ENCODE data around the gene ARMH2.

DNA sequence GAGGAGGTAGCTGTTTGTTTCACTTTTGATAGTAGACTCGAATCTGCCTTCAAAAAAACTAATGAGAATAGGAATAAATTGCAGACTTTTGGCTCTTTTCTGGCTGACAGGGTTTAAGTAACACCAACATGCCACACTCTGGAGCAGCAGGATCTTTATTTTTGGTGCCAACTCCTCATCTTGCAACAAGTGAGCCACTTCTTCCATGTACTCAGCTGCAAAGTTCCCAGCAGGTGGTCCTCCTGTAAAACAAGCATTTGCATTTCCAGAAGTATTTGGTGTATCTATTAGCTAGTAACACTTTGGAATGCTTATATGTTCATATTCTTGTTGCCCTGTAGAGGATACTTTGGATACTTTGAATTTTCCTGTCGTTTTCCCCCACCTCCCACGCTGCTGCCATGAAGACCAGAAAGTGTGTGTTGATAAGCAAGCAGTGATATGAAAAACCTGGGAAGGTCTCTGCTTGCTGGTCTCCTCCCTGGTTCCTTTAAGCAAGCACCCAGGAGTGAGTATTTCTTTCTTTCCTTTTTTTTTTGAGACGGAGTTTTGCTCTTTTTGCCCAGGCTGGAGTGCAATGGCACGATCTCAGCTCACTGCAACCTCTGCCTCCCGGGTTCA, 1.0 kb downstream of the ARMH2 start:
- TF ChIP-seq, protein P1, sequence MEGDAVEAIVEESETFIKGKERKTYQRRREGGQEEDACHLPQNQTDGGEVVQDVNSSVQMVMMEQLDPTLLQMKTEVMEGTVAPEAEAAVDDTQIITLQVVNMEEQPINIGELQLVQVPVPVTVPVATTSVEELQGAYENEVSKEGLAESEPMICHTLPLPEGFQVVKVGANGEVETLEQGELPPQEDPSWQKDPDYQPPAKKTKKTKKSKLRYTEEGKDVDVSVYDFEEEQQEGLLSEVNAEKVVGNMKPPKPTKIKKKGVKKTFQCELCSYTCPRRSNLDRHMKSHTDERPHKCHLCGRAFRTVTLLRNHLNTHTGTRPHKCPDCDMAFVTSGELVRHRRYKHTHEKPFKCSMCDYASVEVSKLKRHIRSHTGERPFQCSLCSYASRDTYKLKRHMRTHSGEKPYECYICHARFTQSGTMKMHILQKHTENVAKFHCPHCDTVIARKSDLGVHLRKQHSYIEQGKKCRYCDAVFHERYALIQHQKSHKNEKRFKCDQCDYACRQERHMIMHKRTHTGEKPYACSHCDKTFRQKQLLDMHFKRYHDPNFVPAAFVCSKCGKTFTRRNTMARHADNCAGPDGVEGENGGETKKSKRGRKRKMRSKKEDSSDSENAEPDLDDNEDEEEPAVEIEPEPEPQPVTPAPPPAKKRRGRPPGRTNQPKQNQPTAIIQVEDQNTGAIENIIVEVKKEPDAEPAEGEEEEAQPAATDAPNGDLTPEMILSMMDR (IDR thresholded peaks at IDR 0.05) = no peak
- TF ChIP-seq POLR2A (IDR thresholded peaks at IDR 0.05) (no peak), EP300 (IDR thresholded peaks at IDR 0.05) (no peak)
